HG03097 (cell line): Measurements from ENCODE around the gene SSPN.
A peak's percentile ranks its signal among the peaks of the same experiment; 100 is the strongest.

Experiments
- ATAC-seq: cut with Tn5 transposase; IDR thresholded peaks from one replicate; pipeline ENCODE4 v1.9.1; 2021; ENCODE audit not compliant: unreplicated experiment, low FRiP score

Gene SSPN, protein sequence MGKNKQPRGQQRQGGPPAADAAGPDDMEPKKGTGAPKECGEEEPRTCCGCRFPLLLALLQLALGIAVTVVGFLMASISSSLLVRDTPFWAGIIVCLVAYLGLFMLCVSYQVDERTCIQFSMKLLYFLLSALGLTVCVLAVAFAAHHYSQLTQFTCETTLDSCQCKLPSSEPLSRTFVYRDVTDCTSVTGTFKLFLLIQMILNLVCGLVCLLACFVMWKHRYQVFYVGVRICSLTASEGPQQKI

DNA sequence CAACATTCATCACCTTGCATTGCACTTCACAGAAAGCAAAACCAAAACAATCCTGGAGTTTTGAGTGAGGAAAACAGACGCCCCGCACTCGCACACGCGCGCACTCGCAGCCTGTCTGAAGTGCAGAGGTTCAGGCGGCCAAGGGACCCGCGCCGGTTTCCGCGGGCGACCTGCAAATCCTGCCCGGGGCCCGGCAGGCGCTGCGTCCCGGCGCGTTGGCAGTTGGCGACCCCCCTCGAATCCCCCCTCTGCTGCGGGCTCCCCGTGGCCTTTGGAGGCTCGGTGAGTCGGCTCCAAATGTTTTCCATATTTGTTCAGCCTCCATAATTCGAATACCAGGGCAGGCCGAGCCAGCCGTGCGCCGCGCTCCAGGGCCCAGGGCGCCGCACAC is at the start of gene SSPN:
TSS of gene SSPN (plus strand) at position 324 of the 391 bp plus-strand sequence. CDS start 100 bp downstream, outside the sequence.
- no peak for ATAC-seq

DNA sequence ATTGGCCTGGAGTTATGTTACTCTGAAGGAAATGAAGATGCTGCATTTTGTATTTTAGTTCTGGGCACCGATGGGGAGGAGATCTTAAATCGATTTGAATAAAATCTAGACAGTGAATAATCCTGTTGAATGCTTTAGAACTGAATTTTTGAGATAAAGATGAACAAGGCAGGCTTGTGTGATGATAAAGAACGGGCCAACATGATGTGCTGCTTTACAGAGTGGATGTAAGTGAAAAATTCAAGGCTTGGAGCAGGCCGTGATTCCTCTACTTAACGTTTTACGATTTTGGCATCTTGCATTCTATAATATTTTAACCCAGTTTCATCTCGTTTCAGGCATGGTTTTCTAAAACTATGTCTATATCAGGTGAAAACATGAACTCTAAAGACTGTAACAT is 47.1 kb upstream of the SSPN start:
- no peak for ATAC-seq

DNA sequence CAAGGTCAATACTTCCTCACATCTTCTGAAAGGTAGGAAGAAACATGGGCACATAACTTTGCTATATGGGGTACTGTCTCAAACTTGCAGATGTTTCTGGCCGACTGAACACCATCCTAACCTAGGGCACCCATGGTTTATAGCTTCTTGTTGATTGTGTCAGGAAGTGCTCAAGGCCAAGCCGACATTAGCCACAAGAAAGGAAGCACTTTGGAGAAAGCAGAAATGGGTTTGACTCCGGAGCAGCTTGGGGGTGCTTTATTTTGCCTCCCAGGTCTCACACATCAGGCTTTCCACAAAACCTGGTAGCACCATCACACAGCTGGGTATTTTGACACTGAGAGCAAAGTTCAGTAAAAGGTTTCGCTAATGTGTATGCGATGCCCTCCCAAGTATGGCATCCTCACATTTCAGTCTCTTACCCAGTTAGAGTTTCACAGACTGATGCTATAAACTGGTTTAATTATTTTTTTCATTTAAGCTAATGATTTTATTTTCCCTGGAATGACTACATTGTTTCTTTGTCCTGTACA is 45.3 kb upstream of the SSPN start:
- no peak for ATAC-seq

DNA sequence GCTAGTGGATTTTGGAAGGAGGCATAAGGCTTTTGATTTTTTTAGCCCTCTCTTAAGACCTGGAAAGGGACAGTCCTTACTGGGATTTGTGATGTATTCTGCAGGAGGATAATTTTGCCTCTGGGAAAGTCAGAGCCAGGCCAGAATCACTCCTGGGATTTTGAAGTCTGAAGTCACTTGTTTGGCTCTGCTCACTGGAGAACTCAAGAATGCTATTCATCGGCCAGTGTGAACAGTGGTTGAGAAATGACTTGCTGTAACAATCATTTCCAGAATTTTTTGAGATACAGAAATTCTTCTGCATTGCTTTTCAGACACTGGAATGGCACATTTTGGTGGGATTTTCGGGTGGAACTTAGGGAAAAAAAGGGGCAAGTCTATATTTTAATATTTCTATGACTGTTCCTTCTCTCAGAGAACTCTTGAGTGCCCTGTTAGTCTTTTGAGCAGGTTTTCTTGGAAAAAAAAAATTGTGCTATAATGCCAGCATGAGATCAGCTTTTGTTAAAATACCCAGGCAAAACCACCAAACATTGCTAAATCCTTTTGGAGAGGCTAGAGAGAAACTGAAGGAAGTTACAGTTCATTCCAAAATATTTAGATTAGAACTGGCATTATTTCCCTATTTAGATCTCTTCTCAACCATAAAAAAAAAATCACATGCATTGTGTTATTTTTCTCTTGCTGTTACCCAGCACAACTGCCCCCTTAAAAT is 44.5 kb upstream of the SSPN start:
- ATAC-seq: no peak

DNA sequence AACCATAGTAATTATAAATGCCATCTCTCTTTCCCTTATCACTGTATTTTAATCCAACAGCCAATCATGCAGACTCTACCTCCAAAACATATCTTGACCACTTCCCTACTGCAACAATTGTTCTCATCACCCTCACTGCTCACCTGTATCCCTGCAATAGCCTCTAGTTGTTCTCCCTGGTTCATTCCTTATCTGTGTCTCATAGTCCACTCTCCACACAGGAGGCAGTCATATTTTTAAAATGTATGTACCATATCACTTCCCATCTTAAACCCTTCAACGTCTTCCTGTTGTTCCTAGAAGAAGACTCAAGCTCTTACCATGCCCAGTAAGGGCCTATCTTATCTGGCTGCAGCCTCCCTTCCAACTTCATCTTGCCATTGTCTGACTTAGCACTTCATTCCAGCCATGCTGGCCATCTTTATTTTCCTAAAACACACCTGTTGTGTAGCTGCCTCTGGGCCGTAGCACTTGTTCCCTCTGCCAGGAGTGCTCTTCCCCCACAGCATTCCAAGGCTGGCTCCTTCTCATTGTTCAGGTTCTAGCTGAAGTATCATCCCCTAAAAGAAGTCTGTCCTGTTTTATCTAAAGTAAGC is 42.8 kb upstream of the SSPN start:
- no peak for ATAC-seq

DNA sequence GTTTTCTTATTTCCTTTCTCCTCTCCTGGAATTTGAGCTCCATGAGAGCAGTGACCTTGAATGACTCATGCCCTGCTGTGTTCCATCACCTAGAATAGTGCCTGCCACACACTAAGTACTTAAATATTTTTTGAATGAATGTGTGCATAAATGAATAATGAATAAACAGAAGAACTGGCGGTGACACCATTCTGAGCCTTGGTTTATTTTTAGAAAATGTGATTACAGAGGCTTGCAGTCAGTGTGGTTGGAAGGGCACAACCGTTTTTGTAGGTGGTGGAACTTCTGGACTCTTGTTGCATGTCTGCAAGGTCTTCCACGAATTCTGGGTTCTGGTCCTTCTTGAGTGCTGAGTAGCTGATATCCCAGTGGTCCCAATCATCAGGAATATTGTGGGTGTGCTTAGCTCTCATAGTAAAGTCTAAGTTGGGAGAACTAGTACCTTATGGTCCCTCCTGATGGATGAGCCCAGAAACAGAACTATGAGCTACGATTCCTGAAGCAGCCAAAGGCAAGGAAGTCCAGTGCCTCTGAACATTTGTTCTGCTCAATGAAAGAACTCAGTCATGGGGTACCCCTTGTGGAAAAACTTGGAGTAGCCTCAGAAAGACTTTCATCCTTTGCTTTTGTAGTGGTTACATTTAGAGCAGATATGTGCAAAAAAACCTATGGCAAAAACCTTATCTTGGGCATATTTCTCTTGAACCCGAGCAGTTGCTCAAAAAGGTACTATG is 41.8 kb upstream of the SSPN start:
- no peak for ATAC-seq

DNA sequence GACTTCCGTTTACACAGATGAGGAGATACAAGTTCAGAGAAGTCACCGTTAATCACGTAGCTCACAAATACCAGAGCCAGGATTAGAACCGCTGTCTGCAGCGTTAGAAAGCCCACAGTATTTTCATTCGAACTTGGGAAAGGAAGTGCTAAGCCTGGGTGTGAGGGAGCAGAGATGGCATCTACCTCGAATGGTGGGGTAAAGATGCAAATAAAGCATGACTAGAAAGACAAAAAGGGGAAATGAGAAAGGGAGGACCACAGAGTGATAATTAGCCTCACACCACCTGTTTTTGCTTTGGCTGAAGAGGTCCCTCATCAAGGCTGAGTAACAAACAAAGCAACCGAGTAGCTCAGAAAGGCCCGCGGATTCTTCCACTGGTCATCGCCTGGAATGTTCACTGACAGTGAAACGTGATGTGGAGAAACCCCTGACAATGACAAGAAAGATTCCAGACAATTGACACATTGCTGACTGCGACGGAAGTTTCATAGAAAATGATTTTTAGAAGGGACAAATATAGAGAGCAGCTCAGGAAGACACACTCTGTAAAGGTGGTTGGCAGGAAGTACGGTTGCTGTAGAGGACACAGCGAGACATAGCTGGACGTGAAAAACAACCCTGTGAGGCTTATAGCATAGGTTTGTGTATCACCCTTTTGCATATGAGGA is 39.0 kb upstream of the SSPN start:
- peak; percentile 79 for ATAC-seq

DNA sequence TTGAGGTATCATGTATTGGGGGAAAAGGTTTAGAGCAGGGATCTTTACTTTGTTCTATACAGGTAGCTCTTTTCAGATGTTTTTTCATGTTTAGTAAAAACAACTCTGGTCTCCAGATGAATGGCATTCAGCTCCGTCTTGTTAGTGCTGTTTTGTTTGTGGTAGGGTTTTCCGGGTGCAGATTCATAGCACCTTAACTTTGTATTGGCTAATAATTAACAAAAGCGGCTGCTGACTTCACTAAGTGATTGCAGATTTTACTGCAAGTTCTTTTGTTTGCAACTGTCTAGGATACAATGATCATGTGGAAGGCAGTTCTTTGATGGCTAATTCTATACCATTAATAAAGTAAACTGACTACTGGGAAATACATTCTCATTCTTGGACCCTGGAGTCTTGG is 38.4 kb upstream of the SSPN start:
- ATAC-seq: peak; percentile 30

DNA sequence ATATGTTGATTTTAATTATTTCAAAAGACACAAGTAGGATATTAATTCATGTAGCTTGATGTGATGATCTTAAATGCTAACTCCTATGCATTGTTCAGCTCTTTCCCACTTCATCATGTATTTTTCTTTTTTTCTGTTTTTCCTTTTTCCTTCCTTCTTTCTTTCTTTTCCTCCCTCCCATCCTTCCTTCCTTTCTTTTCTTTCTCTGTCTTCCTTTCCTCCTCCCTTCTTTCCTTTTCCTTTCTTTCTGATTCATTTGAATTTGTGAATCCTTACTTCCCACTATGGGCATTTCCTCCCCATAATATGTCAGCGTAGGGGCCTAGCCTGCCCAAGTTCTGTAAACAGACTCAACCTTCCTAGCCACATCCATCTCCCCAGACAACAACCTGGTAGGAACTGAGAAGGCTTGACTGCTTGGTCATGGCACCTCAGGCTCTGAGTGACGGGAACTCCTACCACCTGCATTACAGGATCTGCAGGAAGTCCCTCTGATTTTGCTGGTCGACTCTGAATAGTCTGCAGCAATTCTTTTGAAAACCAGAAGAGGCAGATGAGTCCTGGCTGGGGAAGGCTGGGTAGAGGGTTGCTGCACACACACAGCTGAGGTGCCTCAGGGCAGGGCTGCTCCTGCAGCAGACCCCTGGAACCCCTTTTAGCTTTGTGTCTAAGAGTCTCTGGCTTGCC is 37.2 kb upstream of the SSPN start:
- ATAC-seq: no peak

DNA sequence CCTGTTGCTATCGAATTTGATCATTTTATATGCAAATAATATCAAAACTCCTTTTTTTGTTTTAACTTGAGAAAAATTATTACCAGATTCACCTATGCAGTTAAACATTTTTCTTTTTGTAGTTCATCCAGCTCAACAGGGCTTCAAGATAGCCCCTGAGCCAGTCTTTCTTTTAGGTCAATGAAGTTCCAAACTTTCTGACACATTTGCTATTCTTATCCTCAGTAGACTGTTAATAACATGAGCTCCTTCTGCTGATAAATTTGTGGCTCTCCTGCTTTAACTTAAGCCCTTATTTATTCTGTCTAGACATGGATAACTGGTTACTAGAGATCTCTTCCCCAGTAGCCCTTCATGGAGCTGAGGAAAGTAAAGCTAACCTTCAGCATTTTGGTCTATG is 33.2 kb upstream of the SSPN start:
- no peak for ATAC-seq

DNA sequence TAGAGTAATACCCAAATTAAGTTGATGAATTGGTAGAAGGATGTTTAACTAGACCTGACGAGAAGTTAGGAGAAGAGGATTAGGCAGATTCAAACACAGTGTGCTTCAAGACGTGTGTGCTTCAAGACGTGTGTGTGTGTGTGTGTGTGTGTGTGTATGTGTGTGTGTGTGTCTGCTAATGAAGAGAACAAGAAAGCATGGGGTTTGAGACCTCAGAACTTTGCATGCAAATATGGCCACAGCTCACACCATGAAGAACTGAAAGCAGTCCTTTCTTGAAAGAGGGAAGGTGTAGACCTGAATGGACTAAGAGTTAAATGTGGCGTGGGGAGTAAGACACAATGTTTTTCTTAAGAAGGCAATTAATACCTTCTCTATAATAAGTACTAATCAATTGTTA is 32.5 kb upstream of the SSPN start:
- ATAC-seq: peak; percentile 45

DNA sequence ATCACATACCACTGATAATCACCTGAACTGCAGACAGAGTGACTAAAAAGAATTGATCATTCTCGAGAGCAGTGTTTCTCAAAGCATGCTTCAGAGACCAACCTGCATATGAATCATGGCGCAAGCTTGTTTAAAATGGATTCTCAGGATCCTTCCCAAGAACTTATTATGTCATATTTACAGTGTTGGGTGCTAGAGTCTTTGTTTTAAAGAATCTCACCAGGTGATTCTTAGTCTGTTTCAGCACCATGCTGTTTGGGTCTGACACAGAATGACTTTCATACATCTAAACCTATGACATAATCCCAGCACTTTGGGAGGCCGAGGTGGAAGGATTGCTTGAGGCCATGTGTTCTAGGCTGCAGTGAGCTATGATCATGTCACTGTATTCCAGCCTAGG is 31.3 kb upstream of the SSPN start:
- ATAC-seq: no peak

DNA sequence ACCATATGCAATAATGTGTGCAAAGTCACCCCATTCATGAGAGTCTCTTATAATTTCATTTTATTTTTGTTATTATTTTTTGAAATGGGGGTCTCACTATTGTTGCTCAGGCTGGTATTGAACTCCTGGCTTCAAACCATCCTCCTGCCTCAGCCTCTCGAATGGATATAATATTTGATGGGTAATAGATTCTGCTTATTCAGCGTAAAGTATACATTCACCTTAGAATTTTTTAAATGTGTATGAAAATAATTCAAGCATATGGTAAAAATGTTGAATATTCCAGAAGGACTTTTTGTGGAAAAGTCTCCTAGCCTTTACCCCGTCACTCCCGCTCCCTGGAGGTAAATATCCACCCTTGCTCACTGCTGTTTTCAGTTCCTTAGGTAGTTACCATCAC is 23.4 kb upstream of the SSPN start:
- no peak for ATAC-seq

DNA sequence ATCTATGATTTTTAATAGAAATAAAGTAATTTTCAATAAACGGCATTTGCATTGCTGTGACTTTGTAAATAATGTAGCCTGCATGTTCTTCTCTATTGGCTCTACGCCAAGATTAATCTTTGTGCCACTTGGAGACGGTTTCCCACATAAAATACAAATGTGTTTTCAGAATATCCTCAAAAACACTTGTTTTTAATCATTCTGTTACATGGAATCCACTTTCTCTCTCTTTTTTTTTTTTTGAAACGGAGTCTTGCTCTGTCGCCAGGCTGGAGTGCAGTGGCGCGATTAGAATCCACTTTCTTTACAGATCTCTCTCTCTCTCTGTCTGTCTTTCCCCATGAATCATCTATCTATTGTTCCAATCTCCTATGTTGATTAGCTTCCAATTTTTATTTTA is 22.8 kb upstream of the SSPN start:
- no peak for ATAC-seq

DNA sequence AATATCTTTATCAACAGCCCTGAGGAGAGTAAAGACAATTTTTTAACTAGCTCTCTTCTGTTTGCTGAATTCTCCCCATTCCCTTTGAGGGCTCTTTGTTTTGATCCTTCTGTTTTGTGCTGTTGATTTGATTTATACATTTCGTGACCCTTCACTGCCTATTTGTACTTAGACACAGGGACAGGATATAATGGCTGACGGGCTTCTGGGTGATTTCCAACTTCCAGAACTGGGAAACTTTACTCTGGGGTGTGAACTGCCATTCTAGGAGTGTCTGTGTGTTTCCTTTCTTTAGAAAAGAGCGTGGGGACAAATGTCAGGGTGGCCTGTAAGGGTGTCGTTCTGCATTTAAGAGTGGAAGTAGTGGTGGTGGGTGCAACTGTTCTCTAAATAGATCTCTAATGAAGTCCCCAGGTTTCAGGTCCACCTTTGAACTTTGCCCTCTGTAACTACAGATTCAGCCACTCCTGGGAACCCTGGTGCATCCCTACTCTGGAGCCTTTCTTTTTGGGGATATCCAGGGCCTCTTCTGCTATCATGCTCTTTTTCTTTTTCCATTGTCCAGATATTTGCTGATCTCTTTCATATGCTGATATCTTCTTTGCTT is 22.3 kb upstream of the SSPN start:
- no peak for ATAC-seq

DNA sequence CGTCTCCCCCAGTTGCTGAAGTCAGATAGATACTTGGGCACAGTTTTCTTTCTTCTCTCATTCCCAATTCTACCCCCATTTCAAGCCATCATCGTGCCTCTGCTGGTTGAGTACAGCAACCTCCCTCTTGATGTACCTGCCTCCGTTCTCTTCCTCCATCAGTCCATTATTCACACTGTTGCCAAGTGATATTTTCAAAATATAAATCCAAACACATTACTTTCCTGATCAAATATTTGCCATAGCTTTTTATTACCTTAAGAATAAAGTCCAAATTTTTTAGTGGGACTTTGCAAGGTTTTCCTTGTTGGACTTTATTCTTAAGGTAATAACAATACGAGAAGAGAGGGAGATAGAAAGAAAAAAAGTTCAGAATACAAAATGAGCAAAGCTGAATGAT is 18.6 kb upstream of the SSPN start:
- no peak for ATAC-seq

DNA sequence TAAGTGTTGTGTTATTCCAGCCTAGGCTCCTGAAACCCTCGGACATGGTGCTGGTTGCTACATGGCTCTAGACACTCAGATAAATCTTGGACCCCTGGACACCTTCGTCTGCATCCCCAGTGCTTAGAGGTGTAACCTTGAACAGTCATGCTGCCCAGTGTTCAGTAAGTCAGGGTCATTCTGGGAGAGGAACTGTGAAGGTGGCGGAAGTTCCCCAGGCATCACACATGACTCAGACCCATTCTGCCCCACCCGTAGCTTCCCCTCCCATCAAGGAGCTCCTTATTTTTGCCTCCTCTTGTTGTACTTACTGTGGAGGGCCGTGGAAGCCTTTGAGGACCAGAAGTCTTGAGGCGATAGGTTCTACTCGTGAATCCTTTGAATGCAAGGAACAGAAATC is 18.1 kb upstream of the SSPN start:
- ATAC-seq: no peak

DNA sequence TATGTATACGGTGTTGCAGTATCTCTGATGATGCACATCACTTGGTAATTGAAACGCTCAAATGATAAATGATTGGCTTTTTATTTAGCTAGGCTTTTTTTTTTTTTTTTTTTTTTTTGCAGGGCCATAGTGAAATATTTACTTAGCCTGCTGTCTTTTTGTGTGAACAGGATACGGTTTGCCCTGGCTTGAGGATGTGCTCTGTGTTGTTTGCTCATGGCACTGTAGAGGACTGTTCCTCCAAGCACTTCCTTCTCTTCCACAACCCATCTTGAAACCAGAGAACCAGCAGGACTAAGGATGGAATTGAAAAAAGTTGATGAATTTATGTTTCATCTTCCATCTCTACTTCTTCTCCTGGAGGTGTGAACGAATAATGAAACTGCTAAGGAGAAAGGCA is 15.5 kb upstream of the SSPN start:
- no peak for ATAC-seq

DNA sequence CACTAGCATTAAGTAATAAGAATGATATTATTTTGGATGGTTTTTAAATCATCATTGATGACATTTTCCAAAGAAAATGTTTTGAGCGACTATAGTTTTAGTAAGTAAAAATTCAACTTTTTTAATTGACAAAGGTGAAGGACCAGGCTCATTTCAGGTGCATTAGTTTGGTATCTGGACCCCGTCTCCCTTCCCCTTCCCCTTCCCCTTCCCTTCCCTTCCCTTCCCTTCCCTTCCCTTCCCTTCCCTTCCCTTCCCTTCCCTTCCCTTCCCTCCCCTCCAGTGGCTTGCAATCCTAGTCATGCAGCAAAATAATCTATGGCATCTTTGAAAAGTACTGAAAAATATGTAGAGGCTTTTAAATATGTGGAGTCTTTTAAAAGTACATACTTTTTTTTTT is 13.0 kb upstream of the SSPN start:
- ATAC-seq: no peak
